Natural killer cell (primary cell): ENCODE data around the gene INSIG1. TPM values are rescaled to one million over a fixed set of nuclear protein-coding genes. Genes with fewer than 3 reads are reported as not detected.

Source experiments
- ATAC-seq, 3 donors: fragments of 150-1000 bp in 2 of 3; fragments of 200-7000 bp in 1 of 3; cut with Tn5 transposase; 1 replicate in 1 of 3; 2 replicates in 2 of 3; pipeline ENCODE4 v1.10.0; 2021; ENCODE audit warnings: mild to moderate bottlenecking in 2 of 3, moderate library complexity in 2 of 3
- DNase-seq, 2 donors: peaks; one replicate each; pipeline versions ENCODE4 v3.0.0 to v3.0.0-alpha.2; 2013 to 2021; ENCODE audit warnings: mixed read lengths in 1 of 2
- H3K27ac ChIP-seq: one replicate; pipeline ENCODE4 v1.5.1; 2013; ENCODE audit warnings: mild to moderate bottlenecking, low read length
- H3K27me3 ChIP-seq: one replicate; pipeline ENCODE4 v1.6.1; 2013; ENCODE audit warnings: low read length; ENCODE audit not compliant: control insufficient read depth, insufficient read depth
- H3K36me3 ChIP-seq: one replicate; pipeline ENCODE4 v1.6.1; 2013; ENCODE audit warnings: low read length; ENCODE audit not compliant: control insufficient read depth, insufficient read depth
- H3K4me1 ChIP-seq: one replicate; pipeline ENCODE4 v1.6.1; 2013; ENCODE audit warnings: low read length; ENCODE audit not compliant: control insufficient read depth, insufficient read depth
- H3K4me3 ChIP-seq: one replicate; pipeline ENCODE4 v1.5.1; 2013; ENCODE audit warnings: low read length
- H3K9me3 ChIP-seq: one replicate; pipeline ENCODE4 v1.6.1; 2013; ENCODE audit warnings: low read length; ENCODE audit not compliant: control insufficient read depth, insufficient read depth
- H3K27ac Mint-ChIP-seq, 2 donors: one replicate each; pipeline ENCODE4 v1.8.0; 2022; ENCODE audit warnings: mild to moderate bottlenecking in 2 of 2, mixed read lengths in 2 of 2, moderate library complexity in 1 of 2
- H3K27me3 Mint-ChIP-seq, 2 donors: one replicate each; pipeline ENCODE4 v1.8.0; 2022; ENCODE audit warnings: low read depth in 2 of 2, mixed read lengths in 2 of 2
- H3K36me3 Mint-ChIP-seq: one replicate; pipeline ENCODE4 v1.8.0; 2022; ENCODE audit warnings: mixed read lengths
- H3K4me1 Mint-ChIP-seq, 2 donors: one replicate each; pipeline ENCODE4 v1.8.0; 2022; ENCODE audit warnings: mixed read lengths in 2 of 2
- H3K4me3 Mint-ChIP-seq: one replicate; pipeline ENCODE4 v1.8.0; 2022; ENCODE audit warnings: mild to moderate bottlenecking, moderate library complexity, mixed read lengths
- H3K9me3 Mint-ChIP-seq, 2 donors: one replicate each; pipeline ENCODE4 v1.8.0; 2022; ENCODE audit warnings: mixed read lengths in 2 of 2
- CTCF ChIP-seq: fragments of 200-600 bp; IDR thresholded peaks from one replicate; pipeline ENCODE4 v1.8.0; 2022; ENCODE audit warnings: antibody characterized with exemption
- WGBS: methylation state at CpG from one replicate; pipeline ENCODE4 v1.1.7; 2013; ENCODE audit warnings: missing lambda C conversion rate; ENCODE audit not compliant: insufficient coverage; 5-methylcytosine and 5-hydroxymethylcytosine counted together
- intact Hi-C: fragments of 100-400 bp; cut with micrococcal nuclease; formaldehyde crosslinking; loops from one replicate; pipeline ENCODE4 v1.14.2; 2022
- total RNA-seq, 4 donors: library from RNA; stranded (reverse); fragments of 120-200 nt in 1 of 4; gene quantifications; one replicate each; pipeline versions ENCODE4 v1.2.3 to v1.2.4, GENCODE V29; 2013 to 2022

INSIG1 gene
- total RNA-seq, 3 donors from 2014 or later (not counting 1 experiment from before 2014, with no cell fraction given) = 66.7 to 115 (median 84.5) TPM

GRCh38 chr7:155283565-155284194, 14.0 kb upstream of the INSIG1 start:
- H3K4me1 Mint-ChIP-seq = peaks cover 0 to 16% of the 10 kb centered on the region in 2 donors
- H3K36me3 ChIP-seq = no peaks in the 10 kb centered on the region

GRCh38 chr7:155284496-155285274, 13.0 kb upstream of the INSIG1 start:
- intact Hi-C loops = no loop called here
- peaks cover 0 to 11% of the 10 kb centered on the region in 2 donors for H3K4me1 Mint-ChIP-seq

More at GRCh38 chr7:155283565-155284194, 14.0 kb upstream of the INSIG1 start:
- no peaks in the 10 kb centered on the region for H3K36me3 Mint-ChIP-seq
- no peak overlapping the region for H3K4me3 ChIP-seq
- TF ChIP-seq CTCF = no peak
- WGBS = 17% methylated on average over 2 of the region's 2 CpGs
- ATAC-seq = no peak
- no peaks in the 10 kb centered on the region for H3K27me3 ChIP-seq
- no peak overlapping the region for H3K27ac ChIP-seq
- H3K4me1 ChIP-seq = peaks cover 13% of the 10 kb centered on the region
- no peak overlapping the region for H3K27ac Mint-ChIP-seq
- H3K4me3 Mint-ChIP-seq = no peak overlapping the region
- peaks cover 19 to 30% of the 10 kb centered on the region in 2 donors for H3K27me3 Mint-ChIP-seq
- no peak for DNase-seq
- no peaks in the 10 kb centered on the region for H3K9me3 ChIP-seq
- intact Hi-C loops = no loop called here
- H3K9me3 Mint-ChIP-seq = no peaks in the 10 kb centered on the region

GRCh38 chr7:155285423-155285822, 12.3 kb upstream of the INSIG1 start:
- TF ChIP-seq CTCF = no peak
- H3K9me3 Mint-ChIP-seq = no peaks in the 10 kb centered on the region
- H3K27me3 ChIP-seq = no peaks in the 10 kb centered on the region
- intact Hi-C loops = no loop called here
- H3K4me1 ChIP-seq = peaks cover 13% of the 10 kb centered on the region
- H3K36me3 ChIP-seq = no peaks in the 10 kb centered on the region
- no peak overlapping the region for H3K27ac ChIP-seq
- peaks cover 8 to 23% of the 10 kb centered on the region in 2 donors for H3K27me3 Mint-ChIP-seq
- H3K4me1 Mint-ChIP-seq = peaks cover 0 to 11% of the 10 kb centered on the region in 2 donors
- no peak overlapping the region for H3K4me3 ChIP-seq
- no peak overlapping the region for H3K27ac Mint-ChIP-seq
- no peak overlapping the region for H3K4me3 Mint-ChIP-seq
- no peaks in the 10 kb centered on the region for H3K9me3 ChIP-seq
- H3K36me3 Mint-ChIP-seq = no peaks in the 10 kb centered on the region
- WGBS = 85% methylated on average over 7 of the region's 7 CpGs
- no peak for ATAC-seq
- DNase-seq = no peak

More at GRCh38 chr7:155284496-155285274, 13.0 kb upstream of the INSIG1 start:
- TF ChIP-seq CTCF = no peak
- H3K4me3 ChIP-seq = no peak overlapping the region
- peaks cover 13% of the 10 kb centered on the region for H3K4me1 ChIP-seq
- H3K36me3 Mint-ChIP-seq = no peaks in the 10 kb centered on the region
- H3K27me3 ChIP-seq = no peaks in the 10 kb centered on the region
- WGBS = 85% methylated on average over 9 of the region's 10 CpGs
- H3K27me3 Mint-ChIP-seq = peaks cover 12 to 26% of the 10 kb centered on the region in 2 donors
- H3K9me3 Mint-ChIP-seq = no peaks in the 10 kb centered on the region
- no peak overlapping the region for H3K27ac ChIP-seq
- no peaks in the 10 kb centered on the region for H3K9me3 ChIP-seq
- no peaks in the 10 kb centered on the region for H3K36me3 ChIP-seq
- no peak overlapping the region for H3K27ac Mint-ChIP-seq
- H3K4me3 Mint-ChIP-seq = no peak overlapping the region
- DNase-seq (no peak), ATAC-seq (no peak)
